Stimulated activated CD4-positive, alpha-beta T cell treated with anti-CD3 and anti-CD28 coated beads, Interleukin-1b, Interleukin-23, amount 100 ng/mL, for 1 hour (primary cell): ENCODE measurements around the gene GDI1.
"Not testable (repeated sequence)": the region's sequence is repeated elsewhere in the genome, so short reads cannot be mapped to it uniquely, and the experiment has no call there.

Experiments
- DNase-seq, 2 donors: peaks; one replicate each; pipeline ENCODE4 v3.0.0-alpha.2; 2020; ENCODE audit warnings: low read depth in 2 of 2

The GDI1 gene

DNA sequence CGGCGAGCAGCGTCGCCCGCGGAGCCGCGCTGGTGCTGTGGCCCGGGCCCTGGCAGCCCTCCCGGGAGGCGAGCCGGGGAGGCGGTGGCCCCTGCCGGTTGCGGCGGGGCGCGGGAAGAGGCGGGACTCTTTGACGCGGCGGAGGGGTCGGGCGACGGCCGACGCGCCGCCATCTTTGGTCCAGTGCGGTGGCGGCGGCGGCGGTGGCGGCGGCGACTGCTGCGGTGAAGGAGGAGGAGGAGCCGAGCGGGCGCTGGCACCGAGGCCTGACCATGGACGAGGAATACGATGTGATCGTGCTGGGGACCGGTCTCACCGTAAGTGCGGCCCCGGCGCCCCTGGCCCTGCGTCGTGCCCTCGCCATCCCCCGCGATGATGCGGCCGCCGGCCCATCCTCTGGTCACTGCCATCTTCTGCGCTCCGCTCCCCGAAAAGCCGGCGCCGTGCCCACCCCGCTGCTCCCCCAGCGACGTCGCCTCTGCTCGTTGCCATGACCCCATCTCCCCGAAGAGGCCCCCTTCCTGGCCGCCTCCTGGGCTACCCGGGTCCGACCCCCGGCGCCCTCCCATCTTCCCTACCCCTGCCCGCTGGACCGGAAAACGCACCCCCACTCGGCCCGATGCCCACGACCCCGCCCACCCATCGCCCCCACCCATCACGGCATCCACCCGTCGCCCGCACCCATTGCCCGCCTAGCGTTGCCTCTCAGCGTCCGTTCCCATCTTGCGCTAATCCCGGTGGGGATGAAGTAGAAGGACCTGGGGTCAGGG, at the start of gene GDI1:
Gene GDI1, plus strand, starts transcription at position 172 of the 770 bp plus-strand sequence. Its CDS starts 101 bp downstream, at position 273.
- no peak for DNase-seq

- DNase-seq = not testable (repeated sequence)
These were observed 48.9 kb upstream of the GDI1 start for GRCh38 chrX:154388094-154388493.

- not testable (repeated sequence) for DNase-seq
These were observed 48.3 kb upstream of the GDI1 start for GRCh38 chrX:154388649-154389048.

- not testable (repeated sequence) for DNase-seq
These were observed 46.9 kb upstream of the GDI1 start for GRCh38 chrX:154389812-154390747.

GRCh38 chrX:154396363-154396762, 40.6 kb upstream of the GDI1 start:
- not testable (repeated sequence) for DNase-seq

DNA sequence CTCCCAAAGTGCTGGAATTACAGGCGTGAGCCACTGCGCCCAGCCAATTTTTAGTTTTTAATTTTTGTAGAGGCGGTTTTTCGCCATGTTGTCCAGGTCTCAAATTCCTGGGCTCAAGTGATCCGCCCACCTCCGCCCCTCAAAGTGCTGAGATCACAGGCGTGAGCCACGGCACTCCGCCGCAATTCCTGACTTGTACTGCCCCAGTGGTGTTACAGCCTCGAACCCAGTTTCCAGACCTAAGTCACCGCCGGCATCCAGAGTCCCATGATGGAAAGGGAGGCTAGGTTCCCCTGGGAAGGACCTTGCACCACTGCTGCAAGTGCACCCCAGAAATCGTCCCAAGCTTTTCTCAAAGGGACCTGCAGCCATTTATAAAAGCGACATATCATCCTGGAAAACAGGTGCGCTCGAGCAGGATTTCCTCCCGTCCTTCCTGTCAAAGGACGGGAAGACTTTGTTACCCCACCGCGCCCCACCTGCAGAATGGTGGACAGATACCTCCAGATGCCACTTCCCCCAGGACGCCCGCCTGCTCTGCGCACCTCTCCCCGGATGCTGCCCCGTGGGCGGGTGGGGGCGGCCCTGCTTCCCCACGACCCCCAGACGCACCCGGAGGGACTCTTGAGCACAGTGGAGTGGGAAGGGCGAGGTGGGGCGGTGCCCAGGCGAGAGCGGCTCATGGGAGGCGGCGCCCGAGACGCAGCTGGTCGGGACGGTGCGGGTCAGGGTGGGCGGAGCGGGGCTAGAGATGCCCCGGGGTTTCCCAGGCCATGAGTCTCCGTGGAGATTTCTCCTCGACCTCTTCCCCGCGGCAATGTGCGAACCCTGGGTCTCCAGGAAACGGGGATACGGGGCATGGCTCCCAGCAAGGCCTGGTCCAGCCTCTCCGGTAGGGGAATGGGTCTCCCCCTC, 39.7 kb upstream of the GDI1 start:
- peak in 1 of 2 donors; percentile 39 for DNase-seq

GRCh38 chrX:154397888-154398667, 38.9 kb upstream of the GDI1 start, which contains the start of gene RPL10:
Gene RPL10, plus strand, starts transcription at chrX:154398377. Its CDS starts 143 bp downstream, at chrX:154398520.
- DNase-seq = peak; percentile 62 to 74

DNA sequence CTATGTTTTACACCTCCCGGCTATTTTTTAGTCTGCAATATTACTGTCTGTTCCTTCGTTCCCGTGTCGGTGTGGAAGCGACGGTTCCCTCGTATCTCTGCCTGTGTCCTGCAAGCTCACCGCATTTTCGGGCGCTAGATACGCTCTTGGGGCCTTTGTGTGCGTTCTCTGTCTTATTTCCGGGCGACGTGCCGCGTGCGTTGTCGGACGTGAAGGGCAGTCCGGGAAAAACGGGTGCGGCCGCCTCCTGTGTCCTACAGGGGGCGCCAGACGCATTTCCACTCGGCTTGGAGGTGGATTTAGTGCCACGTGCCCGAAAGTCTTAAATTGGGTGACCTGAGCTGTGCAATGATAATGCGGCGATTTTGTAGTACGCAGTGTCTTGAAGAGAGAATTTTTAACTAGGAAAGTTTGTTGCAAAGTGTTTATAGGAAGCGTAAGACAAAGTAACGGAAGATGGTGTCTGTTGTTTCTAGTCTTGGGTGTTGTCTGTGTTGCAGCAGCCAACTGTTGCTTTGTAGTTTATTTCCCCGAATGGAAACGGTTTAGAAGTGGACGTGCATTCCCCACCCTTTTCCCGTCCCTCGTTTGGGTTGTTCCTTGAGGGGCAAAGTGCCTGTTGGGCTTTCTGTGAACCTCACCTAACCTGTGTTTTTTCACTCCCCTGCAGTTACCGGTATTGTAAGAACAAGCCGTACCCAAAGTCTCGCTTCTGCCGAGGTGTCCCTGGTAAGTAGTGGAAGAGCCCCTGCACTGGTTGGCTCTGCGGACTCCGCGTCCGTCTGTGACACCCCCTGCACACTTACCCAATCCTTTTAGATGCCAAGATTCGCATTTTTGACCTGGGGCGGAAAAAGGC, 38.1 kb upstream of the GDI1 start:
- peak; percentile 56 to 59 for DNase-seq

- DNase-seq = no peak
These were observed 37.2 kb upstream of the GDI1 start for GRCh38 chrX:154399527-154400368.

DNA sequence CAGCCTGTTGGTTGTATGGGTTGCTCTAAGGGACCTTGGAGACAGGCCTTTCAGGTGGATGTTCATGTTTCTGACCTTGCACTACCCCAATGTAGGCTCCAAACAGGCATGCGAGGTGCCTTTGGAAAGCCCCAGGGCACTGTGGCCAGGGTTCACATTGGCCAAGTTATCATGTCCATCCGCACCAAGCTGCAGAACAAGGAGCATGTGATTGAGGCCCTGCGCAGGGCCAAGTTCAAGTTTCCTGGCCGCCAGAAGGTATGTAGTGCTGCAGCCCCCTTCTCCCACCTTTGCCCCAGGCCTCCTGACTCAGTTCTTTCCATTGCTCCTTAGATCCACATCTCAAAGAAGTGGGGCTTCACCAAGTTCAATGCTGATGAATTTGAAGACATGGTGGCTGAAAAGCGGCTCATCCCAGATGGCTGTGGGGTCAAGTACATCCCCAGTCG, 36.6 kb upstream of the GDI1 start:
- not testable (repeated sequence) for DNase-seq

DNA sequence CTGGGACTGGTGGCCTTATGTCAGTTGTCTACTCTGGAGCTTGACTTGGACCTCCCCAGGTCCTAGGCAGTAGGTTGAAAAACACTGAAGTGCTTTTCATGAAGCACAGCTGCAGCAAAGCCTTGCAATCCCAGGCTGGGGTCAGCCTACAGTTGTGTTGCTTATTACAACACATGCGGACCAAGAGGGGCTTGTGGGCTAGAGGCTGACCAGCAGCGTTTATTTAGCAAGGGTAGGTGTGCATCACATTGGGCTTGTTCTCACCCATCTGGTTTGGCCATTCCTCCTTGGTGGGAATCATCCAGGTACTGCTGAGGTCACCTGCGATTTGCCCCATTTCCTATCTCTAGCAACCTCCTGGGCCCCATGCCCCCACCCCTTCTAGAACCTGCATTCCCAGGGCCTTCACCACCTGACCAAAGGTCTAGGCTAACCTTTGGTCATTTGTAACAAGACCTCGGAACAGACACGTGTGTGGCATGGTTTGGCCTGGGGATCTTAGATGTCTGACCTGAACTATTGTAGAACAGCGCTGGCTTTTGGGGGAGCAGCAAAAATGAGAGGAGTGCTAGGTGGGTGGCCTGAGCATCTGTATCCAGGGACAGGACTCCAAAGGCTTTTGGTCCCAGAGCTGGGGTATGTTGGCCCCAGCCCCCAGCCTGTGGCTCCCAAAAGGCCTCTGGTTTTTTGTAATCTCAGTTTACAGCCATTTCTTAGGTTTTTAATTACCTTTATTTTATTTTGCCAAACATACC, 35.7 kb upstream of the GDI1 start:
- no peak for DNase-seq

- DNase-seq = no peak
These were observed 34.9 kb upstream of the GDI1 start for GRCh38 chrX:154401918-154402621.

GRCh38 chrX:154402622-154403127, 34.3 kb upstream of the GDI1 start:
- no peak for DNase-seq

GRCh38 chrX:154403192-154403591, 33.8 kb upstream of the GDI1 start:
- no peak for DNase-seq

GRCh38 chrX:154403858-154404257, 33.1 kb upstream of the GDI1 start:
- DNase-seq = no peak

DNA sequence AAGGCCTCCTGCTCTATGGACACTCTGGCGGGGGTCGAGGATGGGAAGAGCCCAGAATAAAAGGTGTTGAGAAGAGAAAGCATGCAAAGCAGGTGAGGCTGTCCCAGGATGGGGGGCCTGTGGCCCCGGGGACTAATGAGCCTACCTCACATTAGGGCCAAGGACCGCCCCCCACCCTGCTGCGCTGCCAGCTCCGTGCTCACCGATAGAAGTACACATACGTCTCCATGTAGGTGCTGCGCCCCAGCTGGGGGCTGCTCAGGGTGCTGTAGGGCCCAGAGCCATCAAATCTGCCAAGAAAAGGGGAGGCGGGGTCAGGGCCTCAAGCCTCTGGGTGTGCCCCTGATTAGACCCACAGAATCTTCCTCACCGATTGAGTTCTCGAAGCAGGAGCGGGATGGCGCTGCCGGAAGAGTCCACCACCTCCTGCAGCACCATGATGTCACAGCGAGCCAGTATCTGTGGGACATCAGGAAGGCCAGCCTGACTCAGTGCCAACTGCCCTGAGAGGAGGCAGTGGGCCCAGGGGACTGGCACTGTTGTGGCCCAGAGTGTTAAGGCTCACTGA, 32.2 kb upstream of the GDI1 start:
- no peak for DNase-seq
